ENCODE results near the gene CLEC16A. TPM values are rescaled to one million over a fixed set of nuclear protein-coding genes. Genes with fewer than 3 reads are reported as not detected.

The CLEC16A gene
- total and polyA plus RNA-seq, 2 donors (not counting 1 experiment from before 2014, with no cell fraction given), result 21.9 to 79.5 TPM

DNA sequence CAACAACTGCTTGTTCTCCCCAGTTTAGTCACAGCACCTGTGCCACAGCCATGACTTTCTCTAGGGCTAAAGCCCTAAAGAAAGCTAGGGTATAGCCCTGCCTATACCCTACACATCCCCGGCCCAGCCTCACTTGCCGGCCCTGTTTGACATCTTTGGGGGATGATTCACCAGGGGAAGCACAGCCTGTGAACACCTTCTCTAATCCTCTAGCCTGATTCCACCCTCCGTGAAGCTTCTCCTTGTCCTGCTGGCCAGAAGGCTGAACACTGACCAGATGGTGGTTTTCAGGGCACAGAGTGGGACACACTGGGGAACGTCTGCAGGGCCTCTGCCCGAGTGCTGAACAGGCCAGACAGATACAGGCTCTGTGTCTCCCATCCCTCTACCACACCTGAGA, 6.0 kb downstream of the CLEC16A start:
- no peaks in the 10 kb centered on the region for H3K27me3 ChIP-seq (replicated peaks in 1 of 4; ENCODE audit: control extremely low read depth in 1 of 4, control insufficient read depth in 3 of 4, insufficient read depth in 4 of 4, low read length in 3 of 4)
- H3K27ac ChIP-seq (ENCODE audit: low read length in 2 of 2), result peak overlapping the region in 1 of 2 donors; percentile 78
- intact Hi-C loops (cut with micrococcal nuclease), result no loop called here
- peaks cover 94% of the 10 kb centered on the region for H3K79me2 ChIP-seq (ENCODE audit: control insufficient read depth, insufficient read depth, low read length)
- peak overlapping the region; percentile 76 for H3K4me2 ChIP-seq (replicated peaks; ENCODE audit: low read depth, low read length, poor library complexity, severe bottlenecking)
- H3K4me1 ChIP-seq (ENCODE audit: control insufficient read depth in 2 of 2, insufficient read depth in 2 of 2, low read length in 2 of 2), result peaks cover 52 to 62% of the 10 kb centered on the region in 2 donors
- H3K4me3 ChIP-seq (ENCODE audit: control extremely low read depth in 1 of 5, extremely low read depth in 1 of 5, insufficient read depth in 1 of 5, low read depth in 2 of 5, low read length in 4 of 5), result no peak overlapping the region
- POLR2A ChIA-PET, result interaction anchor here (0.8 to 1.2 kb wide), 2 partner anchors 59 to 302 kb away, joined by 3 read pairs; no protein-coding TSS in a partner anchor
- no peak overlapping the region for H2AFZ ChIP-seq (ENCODE audit: insufficient read depth, low read depth, low read length, poor library complexity, severe bottlenecking)
- Mint-ChIP-seq H3K27me3 (no peaks in the 10 kb centered on the region), H3K9me3 (ENCODE audit: insufficient read depth) (no peaks in the 10 kb centered on the region), H3K4me1 (peaks cover 78% of the 10 kb centered on the region), H3K27ac (peak overlapping the region; percentile 51), H3K4me3 (no peak overlapping the region)
- no peak overlapping the region for H3K9ac ChIP-seq (ENCODE audit: low read length)
- ATAC-seq (ENCODE audit: low read depth) (no peak), DNase-seq (no peak)
- TF ChIP-seq EZH2 (IDR thresholded peaks at IDR 0.05; ENCODE audit: borderline replicate concordance, insufficient read depth, low read depth, low read length, poor library complexity, severe bottlenecking) (no peak), CTCF (IDR thresholded peaks at IDR 0.05) (no peak)
- peaks cover 0 to 5% of the 10 kb centered on the region in 2 experiments for H3K36me3 ChIP-seq (replicated peaks in 1 of 2; ENCODE audit: control extremely low read depth in 1 of 2, control insufficient read depth in 1 of 2, extremely low read depth in 1 of 2, insufficient read depth in 2 of 2, low read length in 1 of 2)
- WGBS (ENCODE audit: insufficient coverage), result 100% methylated on average over 1 of the region's 5 CpGs
- H4K20me1 ChIP-seq (ENCODE audit: control insufficient read depth, insufficient read depth, low read length, poor library complexity, severe bottlenecking), result peaks cover 53% of the 10 kb centered on the region
- CTCF ChIA-PET, result interaction anchor here (1.0 to 7.6 kb wide), 12 partner anchors 8 to 582 kb away, joined by 3 to 142 read pairs (median 6); partner anchors contain the start of gene DEXI
- no peaks in the 10 kb centered on the region for H3K9me3 ChIP-seq (ENCODE audit: control extremely low read depth in 1 of 3, control insufficient read depth in 2 of 3, insufficient read depth in 1 of 3, low read length in 2 of 3)

DNA sequence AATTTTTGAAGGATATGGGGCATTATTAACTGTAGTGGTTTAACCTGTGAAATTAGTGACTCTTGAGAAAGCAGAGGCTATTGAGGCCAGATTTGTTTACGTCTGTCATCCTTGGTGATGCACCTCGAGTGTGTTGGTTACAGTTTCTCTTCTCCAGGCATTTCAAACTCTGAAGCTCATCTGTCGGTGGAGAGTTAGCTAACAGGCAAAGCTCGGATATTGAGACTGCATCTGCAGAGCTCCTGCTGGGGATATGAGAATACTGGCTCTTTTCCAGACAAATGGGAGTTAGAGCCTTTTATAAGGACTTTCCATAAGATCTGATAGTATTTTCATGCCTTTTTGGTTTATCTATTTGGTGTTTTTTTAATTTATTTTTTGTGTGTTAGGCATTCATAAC, 6.7 kb downstream of the CLEC16A start:
- WGBS (ENCODE audit: insufficient coverage), result 86% methylated on average over 2 of the region's 4 CpGs
- peaks cover 94% of the 10 kb centered on the region for H3K79me2 ChIP-seq (ENCODE audit: control insufficient read depth, insufficient read depth, low read length)
- no peak for DNase-seq
- Mint-ChIP-seq H3K27ac (peak overlapping the region; percentile 11), H3K4me1 (peaks cover 76% of the 10 kb centered on the region), H3K9me3 (ENCODE audit: insufficient read depth) (no peaks in the 10 kb centered on the region), H3K27me3 (no peaks in the 10 kb centered on the region), H3K4me3 (no peak overlapping the region)
- H4K20me1 ChIP-seq (ENCODE audit: control insufficient read depth, insufficient read depth, low read length, poor library complexity, severe bottlenecking), result peaks cover 51% of the 10 kb centered on the region
- no peak overlapping the region for H3K4me2 ChIP-seq (replicated peaks; ENCODE audit: low read depth, low read length, poor library complexity, severe bottlenecking)
- no peak overlapping the region for H3K4me3 ChIP-seq (ENCODE audit: control extremely low read depth in 1 of 5, extremely low read depth in 1 of 5, insufficient read depth in 1 of 5, low read depth in 2 of 5, low read length in 4 of 5)
- TF ChIP-seq EZH2 (IDR thresholded peaks at IDR 0.05; ENCODE audit: borderline replicate concordance, insufficient read depth, low read depth, low read length, poor library complexity, severe bottlenecking), result no peak
- TF ChIP-seq CTCF (IDR thresholded peaks at IDR 0.05), result no peak
- H3K27ac ChIP-seq (ENCODE audit: low read length in 2 of 2), result no peak overlapping the region
- no peak for ATAC-seq (ENCODE audit: low read depth)
- intact Hi-C loops (cut with micrococcal nuclease), result no loop called here
- no peak overlapping the region for H2AFZ ChIP-seq (ENCODE audit: insufficient read depth, low read depth, low read length, poor library complexity, severe bottlenecking)
- H3K27me3 ChIP-seq (replicated peaks in 1 of 4; ENCODE audit: control extremely low read depth in 1 of 4, control insufficient read depth in 3 of 4, insufficient read depth in 4 of 4, low read length in 3 of 4), result no peaks in the 10 kb centered on the region
- ChIA-PET CTCF (interaction anchor here (1.0 to 7.6 kb wide), 8 partner anchors 9 to 456 kb away, joined by 3 to 142 read pairs (median 5); partner anchors contain the start of genes DEXI and SOCS1), POLR2A (interaction anchor here (0.8 kb wide), 1 partner anchor 301 kb away, joined by 3 read pairs; no protein-coding TSS in a partner anchor)
- peaks cover 46 to 55% of the 10 kb centered on the region in 2 donors for H3K4me1 ChIP-seq (ENCODE audit: control insufficient read depth in 2 of 2, insufficient read depth in 2 of 2, low read length in 2 of 2)
- H3K36me3 ChIP-seq (replicated peaks in 1 of 2; ENCODE audit: control extremely low read depth in 1 of 2, control insufficient read depth in 1 of 2, extremely low read depth in 1 of 2, insufficient read depth in 2 of 2, low read length in 1 of 2), result peaks cover 0 to 5% of the 10 kb centered on the region in 2 experiments
- H3K9me3 ChIP-seq (ENCODE audit: control extremely low read depth in 1 of 3, control insufficient read depth in 2 of 3, insufficient read depth in 1 of 3, low read length in 2 of 3), result no peaks in the 10 kb centered on the region
- H3K9ac ChIP-seq (ENCODE audit: low read length), result no peak overlapping the region
